WTC11 (cell line): ENCODE data around the gene ZSWIM3.

Experiments
- AFF4 ChIP-seq: sonication (generic); formaldehyde crosslinking; IDR thresholded peaks from 2 replicates; pipeline ENCODE4 v1.8.1; 2023; ENCODE audit warnings: mild to moderate bottlenecking, missing genetic modification reagents, borderline replicate concordance
- CBFB ChIP-seq: sonication (generic); formaldehyde crosslinking; IDR thresholded peaks from 2 replicates; pipeline ENCODE4 v1.8.1; 2022; ENCODE audit warnings: mild to moderate bottlenecking, low read depth, missing genetic modification reagents
- MAX ChIP-seq: sonication (generic); formaldehyde crosslinking; IDR thresholded peaks from 2 replicates; pipeline ENCODE4 v1.8.0; 2022; ENCODE audit warnings: mild to moderate bottlenecking, missing genetic modification reagents
- SOX15 ChIP-seq: fragments of 250-450 bp; sonication (Bioruptor Pico); IDR thresholded peaks from 2 replicates; pipeline ENCODE4 v1.9.0; 2021; ENCODE audit warnings: mild to moderate bottlenecking
- TEAD4 ChIP-seq: sonication (generic); formaldehyde crosslinking; IDR thresholded peaks from 2 replicates; pipeline ENCODE4 v1.8.0; 2022; ENCODE audit warnings: mild to moderate bottlenecking, missing genetic modification reagents
- ZNF416 ChIP-seq: fragments of 250-450 bp; sonication (Bioruptor Pico); IDR thresholded peaks from 2 replicates; pipeline ENCODE4 v1.9.0; 2021; ENCODE audit warnings: mild to moderate bottlenecking, inconsistent platforms
- ZNF671 ChIP-seq: fragments of 250-450 bp; sonication (Bioruptor Pico); IDR thresholded peaks from 2 replicates; pipeline ENCODE4 v1.8.0; 2021; ENCODE audit warnings: mild to moderate bottlenecking
- TF ChIP-seq, protein P1 (sequence below): fragments of 250-450 bp; sonication (Bioruptor Pico); IDR thresholded peaks from 2 replicates; pipeline ENCODE4 v1.8.0; 2021; ENCODE audit warnings: mild to moderate bottlenecking
- TF ChIP-seq, protein P2 (sequence below): fragments of 200-600 bp; IDR thresholded peaks from 2 replicates; pipeline ENCODE4 v1.8.0; 2022; ENCODE audit warnings: antibody characterized with exemption
- TF ChIP-seq, protein P3 (sequence below): sonication (generic); formaldehyde crosslinking; IDR thresholded peaks from 2 replicates; pipeline ENCODE4 v1.8.1; 2022; ENCODE audit warnings: missing genetic modification reagents, borderline replicate concordance

GRCh38 chr20:45853484-45853883 lies 3.9 kb upstream of the ZSWIM3 start:
- TF ChIP-seq ZNF671 (CRISPR knock-in tag): no peak
- no peak for TF ChIP-seq MAX (CRISPR knock-in tag)
- TF ChIP-seq SOX15 (CRISPR knock-in tag): no peak
- TF ChIP-seq, protein P1, sequence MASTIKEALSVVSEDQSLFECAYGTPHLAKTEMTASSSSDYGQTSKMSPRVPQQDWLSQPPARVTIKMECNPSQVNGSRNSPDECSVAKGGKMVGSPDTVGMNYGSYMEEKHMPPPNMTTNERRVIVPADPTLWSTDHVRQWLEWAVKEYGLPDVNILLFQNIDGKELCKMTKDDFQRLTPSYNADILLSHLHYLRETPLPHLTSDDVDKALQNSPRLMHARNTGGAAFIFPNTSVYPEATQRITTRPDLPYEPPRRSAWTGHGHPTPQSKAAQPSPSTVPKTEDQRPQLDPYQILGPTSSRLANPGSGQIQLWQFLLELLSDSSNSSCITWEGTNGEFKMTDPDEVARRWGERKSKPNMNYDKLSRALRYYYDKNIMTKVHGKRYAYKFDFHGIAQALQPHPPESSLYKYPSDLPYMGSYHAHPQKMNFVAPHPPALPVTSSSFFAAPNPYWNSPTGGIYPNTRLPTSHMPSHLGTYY (CRISPR knock-in tag): no peak
- TF ChIP-seq, protein P2, sequence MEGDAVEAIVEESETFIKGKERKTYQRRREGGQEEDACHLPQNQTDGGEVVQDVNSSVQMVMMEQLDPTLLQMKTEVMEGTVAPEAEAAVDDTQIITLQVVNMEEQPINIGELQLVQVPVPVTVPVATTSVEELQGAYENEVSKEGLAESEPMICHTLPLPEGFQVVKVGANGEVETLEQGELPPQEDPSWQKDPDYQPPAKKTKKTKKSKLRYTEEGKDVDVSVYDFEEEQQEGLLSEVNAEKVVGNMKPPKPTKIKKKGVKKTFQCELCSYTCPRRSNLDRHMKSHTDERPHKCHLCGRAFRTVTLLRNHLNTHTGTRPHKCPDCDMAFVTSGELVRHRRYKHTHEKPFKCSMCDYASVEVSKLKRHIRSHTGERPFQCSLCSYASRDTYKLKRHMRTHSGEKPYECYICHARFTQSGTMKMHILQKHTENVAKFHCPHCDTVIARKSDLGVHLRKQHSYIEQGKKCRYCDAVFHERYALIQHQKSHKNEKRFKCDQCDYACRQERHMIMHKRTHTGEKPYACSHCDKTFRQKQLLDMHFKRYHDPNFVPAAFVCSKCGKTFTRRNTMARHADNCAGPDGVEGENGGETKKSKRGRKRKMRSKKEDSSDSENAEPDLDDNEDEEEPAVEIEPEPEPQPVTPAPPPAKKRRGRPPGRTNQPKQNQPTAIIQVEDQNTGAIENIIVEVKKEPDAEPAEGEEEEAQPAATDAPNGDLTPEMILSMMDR: no peak
- no peak for TF ChIP-seq ZNF416 (CRISPR knock-in tag)
- TF ChIP-seq CBFB (CRISPR knock-in tag): no peak
- TF ChIP-seq, protein P3, sequence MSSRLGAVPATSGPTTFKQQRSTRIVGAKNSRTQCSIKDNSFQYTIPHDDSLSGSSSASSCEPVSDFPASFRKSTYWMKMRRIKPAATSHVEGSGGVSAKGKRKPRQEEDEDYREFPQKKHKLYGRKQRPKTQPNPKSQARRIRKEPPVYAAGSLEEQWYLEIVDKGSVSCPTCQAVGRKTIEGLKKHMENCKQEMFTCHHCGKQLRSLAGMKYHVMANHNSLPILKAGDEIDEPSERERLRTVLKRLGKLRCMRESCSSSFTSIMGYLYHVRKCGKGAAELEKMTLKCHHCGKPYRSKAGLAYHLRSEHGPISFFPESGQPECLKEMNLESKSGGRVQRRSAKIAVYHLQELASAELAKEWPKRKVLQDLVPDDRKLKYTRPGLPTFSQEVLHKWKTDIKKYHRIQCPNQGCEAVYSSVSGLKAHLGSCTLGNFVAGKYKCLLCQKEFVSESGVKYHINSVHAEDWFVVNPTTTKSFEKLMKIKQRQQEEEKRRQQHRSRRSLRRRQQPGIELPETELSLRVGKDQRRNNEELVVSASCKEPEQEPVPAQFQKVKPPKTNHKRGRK (CRISPR knock-in tag): no peak
- no peak for TF ChIP-seq AFF4
- no peak for TF ChIP-seq TEAD4 (CRISPR knock-in tag)
